ENCODE results near the gene CSMD2. TPM values are rescaled to one million over a fixed set of nuclear protein-coding genes. Genes with fewer than 3 reads are reported as not detected.

CSMD2 gene
- total RNA-seq, 6 donors from 2014 or later = 0.39 to 1.0 (median 0.52) TPM

DNA sequence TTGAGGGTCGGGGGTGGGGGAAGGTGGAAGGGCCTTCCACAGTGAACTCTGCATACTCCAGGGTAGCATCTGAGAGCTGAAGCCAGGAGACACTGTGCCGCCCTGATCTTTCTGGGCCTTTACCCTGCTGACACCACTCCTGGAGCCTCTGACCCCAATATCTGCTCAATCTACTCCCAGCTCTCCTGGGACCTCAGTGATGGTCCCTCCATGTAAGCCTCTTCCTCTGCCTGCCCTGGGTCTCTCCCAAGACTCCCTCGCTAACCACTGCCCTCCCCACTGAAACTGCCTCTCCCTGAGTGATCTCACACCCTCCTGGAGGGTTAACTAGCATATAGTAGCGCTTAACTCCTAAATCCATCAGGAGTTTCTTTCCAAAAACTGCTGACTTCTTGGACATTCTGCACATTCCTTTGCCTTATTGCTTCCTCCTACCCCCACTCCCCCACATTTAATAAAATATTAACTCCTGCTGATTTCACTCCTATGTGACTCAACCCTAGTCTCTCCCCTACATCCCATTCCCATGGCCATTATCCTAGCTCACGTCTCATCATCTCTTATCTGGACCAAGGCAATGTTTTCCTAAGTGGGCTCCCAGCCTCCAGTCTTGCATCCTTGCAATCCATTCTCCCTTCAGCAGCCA is 155.6 kb downstream of the CSMD2 start:
- 77 to 80% methylated on average over 5 of the region's 5 CpGs for WGBS, 2 donors
- H3K27ac ChIP-seq = no peak overlapping the region

DNA sequence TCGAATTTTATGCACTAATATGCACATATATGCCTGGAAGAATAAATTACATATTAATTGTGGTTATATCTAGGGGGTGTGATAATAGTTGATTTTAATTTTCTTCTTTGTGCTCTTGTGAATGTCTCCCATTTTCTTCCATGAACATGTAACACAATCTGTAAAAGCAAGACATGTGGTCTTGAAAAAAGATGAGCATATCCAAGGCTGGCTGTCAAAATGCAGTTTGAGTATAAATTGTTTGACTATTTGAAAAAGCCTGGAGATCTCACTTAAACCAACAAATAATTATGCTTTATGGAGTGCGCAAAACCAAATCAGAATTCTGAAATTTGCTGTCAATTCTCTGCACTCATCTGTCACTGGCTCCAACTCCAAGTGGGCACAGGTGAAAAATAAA is 157.3 kb downstream of the CSMD2 start:
- ATAC-seq (ENCODE audit: low FRiP score in 2 of 2) (no peak), DNase-seq (no peak)
- Histone ChIP-seq H3K9me3 (no peaks in the 10 kb centered on the region), H3K4me1 (no peaks in the 10 kb centered on the region), H3K27ac (no peak overlapping the region), H3K27me3 (no peaks in the 10 kb centered on the region), H3K36me3 (no peaks in the 10 kb centered on the region), H3K4me3 (no peak overlapping the region)
- WGBS, 2 donors = 60 to 63% methylated on average over 2 of the region's 2 CpGs
- TF ChIP-seq POLR2A (IDR thresholded peaks at IDR 0.05) = no peak
- no peak for TF ChIP-seq POLR2AphosphoS5 (IDR thresholded peaks at IDR 0.05)
- no peak for TF ChIP-seq EP300 (IDR thresholded peaks at IDR 0.05)
- TF ChIP-seq, protein P1, sequence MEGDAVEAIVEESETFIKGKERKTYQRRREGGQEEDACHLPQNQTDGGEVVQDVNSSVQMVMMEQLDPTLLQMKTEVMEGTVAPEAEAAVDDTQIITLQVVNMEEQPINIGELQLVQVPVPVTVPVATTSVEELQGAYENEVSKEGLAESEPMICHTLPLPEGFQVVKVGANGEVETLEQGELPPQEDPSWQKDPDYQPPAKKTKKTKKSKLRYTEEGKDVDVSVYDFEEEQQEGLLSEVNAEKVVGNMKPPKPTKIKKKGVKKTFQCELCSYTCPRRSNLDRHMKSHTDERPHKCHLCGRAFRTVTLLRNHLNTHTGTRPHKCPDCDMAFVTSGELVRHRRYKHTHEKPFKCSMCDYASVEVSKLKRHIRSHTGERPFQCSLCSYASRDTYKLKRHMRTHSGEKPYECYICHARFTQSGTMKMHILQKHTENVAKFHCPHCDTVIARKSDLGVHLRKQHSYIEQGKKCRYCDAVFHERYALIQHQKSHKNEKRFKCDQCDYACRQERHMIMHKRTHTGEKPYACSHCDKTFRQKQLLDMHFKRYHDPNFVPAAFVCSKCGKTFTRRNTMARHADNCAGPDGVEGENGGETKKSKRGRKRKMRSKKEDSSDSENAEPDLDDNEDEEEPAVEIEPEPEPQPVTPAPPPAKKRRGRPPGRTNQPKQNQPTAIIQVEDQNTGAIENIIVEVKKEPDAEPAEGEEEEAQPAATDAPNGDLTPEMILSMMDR (IDR thresholded peaks at IDR 0.05) = no peak

More for the DNA sequence above, 155.6 kb downstream of the CSMD2 start:
- ATAC-seq (ENCODE audit: low FRiP score in 2 of 2) (no peak), DNase-seq (no peak)
- H3K4me1 ChIP-seq = no peaks in the 10 kb centered on the region
- H3K27me3 ChIP-seq = no peaks in the 10 kb centered on the region
- H3K9me3 ChIP-seq = no peaks in the 10 kb centered on the region
- H3K36me3 ChIP-seq = no peaks in the 10 kb centered on the region
- no peak for TF ChIP-seq POLR2AphosphoS5 (IDR thresholded peaks at IDR 0.05)
- TF ChIP-seq, protein P1 (IDR thresholded peaks at IDR 0.05) = no peak
- no peak for TF ChIP-seq EP300 (IDR thresholded peaks at IDR 0.05)
- TF ChIP-seq POLR2A (IDR thresholded peaks at IDR 0.05) = no peak
- no peak overlapping the region for H3K4me3 ChIP-seq

DNA sequence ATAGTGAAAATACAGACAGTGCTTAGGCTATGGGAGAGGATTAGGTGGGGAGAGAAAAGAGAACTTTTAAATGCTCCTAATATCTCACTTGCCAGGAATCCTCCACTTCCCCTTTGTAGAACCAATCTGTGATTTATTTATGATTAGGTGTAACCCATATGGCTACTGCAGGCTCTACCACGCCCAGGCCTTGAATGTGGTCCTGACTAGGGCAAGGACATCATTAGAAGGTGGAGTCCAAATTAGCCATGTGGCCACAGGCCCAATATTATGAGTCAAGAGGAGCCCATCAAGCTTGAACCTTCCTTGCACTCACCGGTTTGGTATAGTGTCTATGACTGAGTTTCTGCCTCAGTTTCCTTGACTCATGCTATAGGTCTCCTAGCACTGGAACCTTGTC is 159.7 kb downstream of the CSMD2 start:
- ATAC-seq (ENCODE audit: low FRiP score in 2 of 2) = no peak
- Histone ChIP-seq H3K27ac (no peak overlapping the region), H3K9me3 (no peaks in the 10 kb centered on the region), H3K4me3 (no peak overlapping the region), H3K4me1 (no peaks in the 10 kb centered on the region), H3K27me3 (no peaks in the 10 kb centered on the region), H3K36me3 (no peaks in the 10 kb centered on the region)
- no peak for DNase-seq
- TF ChIP-seq POLR2AphosphoS5 (IDR thresholded peaks at IDR 0.05) (no peak), POLR2A (IDR thresholded peaks at IDR 0.05) (no peak), EP300 (IDR thresholded peaks at IDR 0.05) (no peak)
- TF ChIP-seq, protein P1 (IDR thresholded peaks at IDR 0.05) = no peak
- 73 to 100% methylated on average over 2 of the region's 2 CpGs for WGBS, 2 donors

DNA sequence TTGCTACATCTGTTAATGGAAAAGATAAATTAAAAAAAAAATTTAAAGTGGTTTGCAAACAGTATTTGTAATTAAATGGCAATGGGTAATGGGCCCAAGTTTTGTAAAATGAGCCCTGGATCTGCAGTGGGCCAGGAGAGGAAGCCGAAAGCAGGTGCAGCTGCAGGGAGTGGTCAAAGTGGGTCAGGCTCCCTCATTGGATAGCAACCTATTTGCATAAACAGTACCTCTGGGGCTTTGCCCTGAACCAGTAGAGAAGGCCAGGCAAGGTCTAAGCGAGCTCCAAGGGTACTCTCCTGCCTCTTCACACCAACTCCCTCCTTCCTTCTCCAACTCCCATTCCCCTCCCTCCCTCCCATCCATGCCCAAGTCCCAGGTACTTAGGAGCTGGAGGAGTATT is 162.2 kb downstream of the CSMD2 start:
- no peak for TF ChIP-seq POLR2AphosphoS5 (IDR thresholded peaks at IDR 0.05)
- TF ChIP-seq, protein P1 (IDR thresholded peaks at IDR 0.05) = no peak
- no peak for TF ChIP-seq POLR2A (IDR thresholded peaks at IDR 0.05)
- TF ChIP-seq EP300 (IDR thresholded peaks at IDR 0.05) = no peak

More for the DNA sequence above, 162.2 kb downstream of the CSMD2 start:
- Histone ChIP-seq H3K4me3 (no peak overlapping the region), H3K9me3 (no peaks in the 10 kb centered on the region), H3K27me3 (no peaks in the 10 kb centered on the region), H3K4me1 (no peaks in the 10 kb centered on the region), H3K27ac (no peak overlapping the region), H3K36me3 (no peaks in the 10 kb centered on the region)
- WGBS, 2 donors = 72 to 80% methylated on average over 2 of the region's 2 CpGs
- ATAC-seq (ENCODE audit: low FRiP score in 2 of 2) (no peak), DNase-seq (no peak)

Data from upper lobe of left lung (tissue), 6 donors.